ENCODE data around the gene KRTAP4-4.
"Not testable (repeated sequence)": the region's sequence is repeated elsewhere in the genome, so short reads cannot be mapped to it uniquely, and the experiment has no call there.

Gene KRTAP4-4

DNA sequence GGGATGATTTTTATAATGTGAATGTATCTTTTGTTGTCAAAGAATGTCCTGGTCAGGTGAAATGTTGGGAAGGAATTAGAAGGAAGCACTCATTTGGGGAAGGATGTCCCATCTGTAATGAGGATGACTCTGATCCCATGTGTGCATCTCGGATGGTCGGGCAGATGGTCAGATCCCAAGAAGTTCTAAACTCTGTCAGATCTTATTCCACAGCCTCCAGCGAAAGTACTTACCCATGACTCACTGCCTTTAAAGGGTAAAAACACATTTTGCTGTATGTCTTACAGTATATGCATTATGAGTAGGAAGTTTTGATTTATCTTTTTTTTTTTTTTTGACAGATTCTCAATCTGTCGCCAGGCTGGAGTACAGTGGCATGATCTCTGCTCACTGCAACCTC, 41.8 kb downstream of the KRTAP4-4 start:
- DNase-seq (ENCODE audit: low read depth), result no peak

DNA sequence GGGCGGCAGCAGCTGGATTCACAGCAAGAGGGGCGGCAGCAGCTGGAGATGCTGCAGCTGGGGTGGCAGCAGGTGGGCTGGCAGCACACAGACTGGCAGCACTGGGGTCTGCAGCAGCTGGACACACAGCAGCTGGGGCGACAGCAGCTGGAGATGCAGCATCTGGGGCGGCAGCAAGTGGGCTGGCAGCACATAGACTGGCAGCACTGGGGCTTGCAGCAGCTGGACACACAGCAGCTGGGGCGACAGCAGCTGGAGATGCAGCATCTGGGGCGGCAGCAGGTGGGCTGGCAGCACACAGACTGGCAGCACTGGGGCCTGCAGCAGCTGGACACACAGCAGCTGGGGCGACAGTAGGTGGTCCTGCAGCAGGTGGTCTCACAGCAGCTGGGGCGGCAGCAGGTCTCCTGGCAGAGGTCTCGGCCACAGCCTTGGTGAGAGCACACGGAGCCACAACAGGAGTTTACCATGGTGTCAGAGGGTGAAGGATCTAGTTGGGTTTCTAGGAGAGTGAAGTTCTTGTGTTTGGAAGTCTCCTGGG, 42.6 kb downstream of the KRTAP4-4 start, which contains the start of gene KRTAP4-11:
Gene KRTAP4-11, minus strand, starts transcription at position 528 of the 541 bp plus-strand sequence. Its CDS starts 58 bp downstream, at position 470.
- not testable (repeated sequence) for H3K4me3 ChIP-seq (ENCODE audit: low read depth, low read length); DNase-seq (ENCODE audit: low read depth)

More for the DNA sequence above, 41.8 kb downstream of the KRTAP4-4 start:
- H3K4me3 ChIP-seq (ENCODE audit: low read depth, low read length), result no peak overlapping the region
- TF ChIP-seq MYC (IDR thresholded peaks at IDR 0.05; ENCODE audit: low read depth, low read length) (no peak), POLR2A (IDR thresholded peaks at IDR 0.05; ENCODE audit: extremely low read depth, insufficient read length) (no peak)
- TF ChIP-seq, protein P1, sequence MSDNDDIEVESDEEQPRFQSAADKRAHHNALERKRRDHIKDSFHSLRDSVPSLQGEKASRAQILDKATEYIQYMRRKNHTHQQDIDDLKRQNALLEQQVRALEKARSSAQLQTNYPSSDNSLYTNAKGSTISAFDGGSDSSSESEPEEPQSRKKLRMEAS (IDR thresholded peaks at IDR 0.05; ENCODE audit: low read depth, low read length), result no peak
- TF ChIP-seq, protein P2, sequence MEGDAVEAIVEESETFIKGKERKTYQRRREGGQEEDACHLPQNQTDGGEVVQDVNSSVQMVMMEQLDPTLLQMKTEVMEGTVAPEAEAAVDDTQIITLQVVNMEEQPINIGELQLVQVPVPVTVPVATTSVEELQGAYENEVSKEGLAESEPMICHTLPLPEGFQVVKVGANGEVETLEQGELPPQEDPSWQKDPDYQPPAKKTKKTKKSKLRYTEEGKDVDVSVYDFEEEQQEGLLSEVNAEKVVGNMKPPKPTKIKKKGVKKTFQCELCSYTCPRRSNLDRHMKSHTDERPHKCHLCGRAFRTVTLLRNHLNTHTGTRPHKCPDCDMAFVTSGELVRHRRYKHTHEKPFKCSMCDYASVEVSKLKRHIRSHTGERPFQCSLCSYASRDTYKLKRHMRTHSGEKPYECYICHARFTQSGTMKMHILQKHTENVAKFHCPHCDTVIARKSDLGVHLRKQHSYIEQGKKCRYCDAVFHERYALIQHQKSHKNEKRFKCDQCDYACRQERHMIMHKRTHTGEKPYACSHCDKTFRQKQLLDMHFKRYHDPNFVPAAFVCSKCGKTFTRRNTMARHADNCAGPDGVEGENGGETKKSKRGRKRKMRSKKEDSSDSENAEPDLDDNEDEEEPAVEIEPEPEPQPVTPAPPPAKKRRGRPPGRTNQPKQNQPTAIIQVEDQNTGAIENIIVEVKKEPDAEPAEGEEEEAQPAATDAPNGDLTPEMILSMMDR (IDR thresholded peaks at IDR 0.05; ENCODE audit: low read depth, low read length), result no peak

DNA sequence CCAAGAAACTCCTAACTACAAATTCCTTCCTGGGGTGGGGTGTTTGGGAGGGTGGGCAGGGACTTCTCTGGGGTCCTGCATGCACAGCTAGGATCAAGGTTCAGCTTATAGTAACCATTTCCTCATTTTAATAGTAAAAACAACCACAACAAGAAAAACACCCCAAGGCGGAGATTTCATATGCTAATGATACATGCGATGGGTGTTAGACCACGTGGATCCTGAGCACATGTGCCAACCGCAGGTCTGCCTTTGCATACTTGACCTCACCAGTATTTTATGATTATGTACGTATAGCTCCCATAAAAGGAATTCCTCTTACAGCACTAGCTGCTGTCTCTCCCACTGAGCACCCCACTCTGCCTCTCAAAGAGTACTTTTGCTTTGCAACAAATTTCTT, 44.3 kb downstream of the KRTAP4-4 start:
- DNase-seq (ENCODE audit: low read depth), result no peak
- no peak overlapping the region for H3K4me3 ChIP-seq (ENCODE audit: low read depth, low read length)
- TF ChIP-seq POLR2A (IDR thresholded peaks at IDR 0.05; ENCODE audit: extremely low read depth, insufficient read length) (no peak), MYC (IDR thresholded peaks at IDR 0.05; ENCODE audit: low read depth, low read length) (no peak)
- TF ChIP-seq, protein P1 (IDR thresholded peaks at IDR 0.05; ENCODE audit: low read depth, low read length), result no peak
- TF ChIP-seq, protein P2 (IDR thresholded peaks at IDR 0.05; ENCODE audit: low read depth, low read length), result no peak

DNA sequence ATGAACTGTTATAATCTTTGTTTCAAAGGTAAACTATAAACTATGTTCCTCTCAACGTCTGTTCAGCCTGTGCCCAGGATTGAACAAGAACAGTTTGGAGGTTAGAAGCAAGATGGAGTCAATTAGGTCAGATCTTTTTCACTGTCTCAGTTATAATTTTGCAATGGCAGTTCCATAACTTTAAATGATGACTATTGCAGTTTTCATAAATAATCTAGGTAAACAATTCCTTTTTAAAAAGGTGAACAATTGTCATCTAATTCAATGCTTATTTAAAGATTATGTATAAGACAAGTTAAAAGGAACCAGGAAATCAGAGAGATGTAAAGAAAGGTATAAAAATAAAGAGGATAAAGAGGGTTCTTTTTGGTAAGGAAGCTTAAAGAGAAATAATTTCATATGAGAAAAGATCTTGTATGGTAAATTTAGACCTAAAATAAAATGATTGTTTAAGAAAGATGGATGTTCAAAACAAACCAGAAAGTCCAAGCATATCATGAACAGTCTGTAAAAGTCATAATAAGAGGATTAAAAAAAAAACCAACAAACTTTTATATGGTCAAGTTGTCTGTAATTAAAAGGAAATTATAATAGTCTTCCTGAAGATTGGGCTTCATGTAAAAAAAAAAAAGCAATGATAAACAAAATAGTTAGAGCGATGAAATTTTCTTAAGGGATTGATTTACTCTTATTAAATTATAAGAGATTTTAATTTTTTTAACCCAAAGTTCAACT, 49.2 kb downstream of the KRTAP4-4 start:
- TF ChIP-seq, protein P1 (IDR thresholded peaks at IDR 0.05; ENCODE audit: low read depth, low read length), result no peak
- TF ChIP-seq POLR2A (IDR thresholded peaks at IDR 0.05; ENCODE audit: extremely low read depth, insufficient read length) (no peak), MYC (IDR thresholded peaks at IDR 0.05; ENCODE audit: low read depth, low read length) (no peak)
- TF ChIP-seq, protein P2 (IDR thresholded peaks at IDR 0.05; ENCODE audit: low read depth, low read length), result no peak
- no peak for DNase-seq (ENCODE audit: low read depth)
- H3K4me3 ChIP-seq (ENCODE audit: low read depth, low read length), result no peak overlapping the region
